ENCODE results near the gene FNDC3A.
A peak's percentile ranks its signal among the peaks of the same experiment; 100 is the strongest.

Gene FNDC3A

GRCh38 chr13:48983331-48983730 lies 7.6 kb downstream of the FNDC3A start:
- Histone ChIP-seq H3K36me3 (ENCODE audit: low read depth) (no peaks in the 10 kb centered on the region; the same call in 1 of the 2 replicates), H3K4me1 (ENCODE audit: insufficient read depth, poor library complexity, severe bottlenecking) (peaks cover 11% of the 10 kb centered on the region), H3K4me3 (ENCODE audit: severe bottlenecking) (no peak overlapping the region), H3K9me3 (ENCODE audit: severe bottlenecking) (no peaks in the 10 kb centered on the region), H3K27me3 (ENCODE audit: insufficient read depth, poor library complexity, severe bottlenecking) (no peaks in the 10 kb centered on the region), H3K27ac (ENCODE audit: poor library complexity, severe bottlenecking) (no peak overlapping the region)
- TF ChIP-seq, protein P1, sequence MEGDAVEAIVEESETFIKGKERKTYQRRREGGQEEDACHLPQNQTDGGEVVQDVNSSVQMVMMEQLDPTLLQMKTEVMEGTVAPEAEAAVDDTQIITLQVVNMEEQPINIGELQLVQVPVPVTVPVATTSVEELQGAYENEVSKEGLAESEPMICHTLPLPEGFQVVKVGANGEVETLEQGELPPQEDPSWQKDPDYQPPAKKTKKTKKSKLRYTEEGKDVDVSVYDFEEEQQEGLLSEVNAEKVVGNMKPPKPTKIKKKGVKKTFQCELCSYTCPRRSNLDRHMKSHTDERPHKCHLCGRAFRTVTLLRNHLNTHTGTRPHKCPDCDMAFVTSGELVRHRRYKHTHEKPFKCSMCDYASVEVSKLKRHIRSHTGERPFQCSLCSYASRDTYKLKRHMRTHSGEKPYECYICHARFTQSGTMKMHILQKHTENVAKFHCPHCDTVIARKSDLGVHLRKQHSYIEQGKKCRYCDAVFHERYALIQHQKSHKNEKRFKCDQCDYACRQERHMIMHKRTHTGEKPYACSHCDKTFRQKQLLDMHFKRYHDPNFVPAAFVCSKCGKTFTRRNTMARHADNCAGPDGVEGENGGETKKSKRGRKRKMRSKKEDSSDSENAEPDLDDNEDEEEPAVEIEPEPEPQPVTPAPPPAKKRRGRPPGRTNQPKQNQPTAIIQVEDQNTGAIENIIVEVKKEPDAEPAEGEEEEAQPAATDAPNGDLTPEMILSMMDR (IDR thresholded peaks at IDR 0.05; ENCODE audit: poor library complexity, severe bottlenecking) = no peak
- DNase-seq (ENCODE audit: low spot score) (no peak), ATAC-seq (ENCODE audit: low read depth) (no peak)

DNA sequence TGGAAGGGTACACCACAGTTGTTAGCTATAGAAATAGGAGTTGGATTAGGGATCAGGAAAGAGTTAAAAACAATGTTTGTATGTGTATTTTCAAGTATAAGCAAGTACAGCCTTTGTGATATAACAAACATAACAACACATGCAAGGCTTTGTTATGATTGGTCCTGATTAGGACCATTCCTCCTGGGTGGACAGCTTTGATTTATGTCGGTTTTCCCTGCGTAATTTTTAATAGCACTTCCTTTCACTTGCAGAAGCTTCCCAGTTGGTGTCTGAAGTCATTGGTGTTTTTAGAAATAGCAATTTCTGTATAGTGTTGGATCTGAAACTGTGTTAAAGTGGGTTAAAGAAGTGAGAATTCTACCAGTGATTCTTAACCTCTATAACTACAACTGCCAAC lies 10.0 kb downstream of the FNDC3A start:
- ATAC-seq (ENCODE audit: low read depth) = no peak
- no peak for DNase-seq (ENCODE audit: low spot score)
- H3K4me1 ChIP-seq (ENCODE audit: insufficient read depth, poor library complexity, severe bottlenecking) = no peaks in the 10 kb centered on the region
- TF ChIP-seq, protein P1 (IDR thresholded peaks at IDR 0.05; ENCODE audit: poor library complexity, severe bottlenecking) = no peak
- H3K36me3 ChIP-seq (ENCODE audit: low read depth) = no peaks in the 10 kb centered on the region; the same call in 1 of the 2 replicates
- no peak overlapping the region for H3K4me3 ChIP-seq (ENCODE audit: severe bottlenecking)
- peaks cover 1% of the 10 kb centered on the region for H3K9me3 ChIP-seq (ENCODE audit: severe bottlenecking)
- no peak overlapping the region for H3K27ac ChIP-seq (ENCODE audit: poor library complexity, severe bottlenecking)
- H3K27me3 ChIP-seq (ENCODE audit: insufficient read depth, poor library complexity, severe bottlenecking) = no peaks in the 10 kb centered on the region

- ATAC-seq (ENCODE audit: low read depth) (no peak), DNase-seq (ENCODE audit: low spot score) (no peak)
- peaks cover 7% of the 10 kb centered on the region for H3K9me3 ChIP-seq (ENCODE audit: severe bottlenecking)
- peaks cover 15% of the 10 kb centered on the region for H3K4me1 ChIP-seq (ENCODE audit: insufficient read depth, poor library complexity, severe bottlenecking)
- H3K36me3 ChIP-seq (ENCODE audit: low read depth) = peaks cover 12% of the 10 kb centered on the region
- no peak overlapping the region for H3K4me3 ChIP-seq (ENCODE audit: severe bottlenecking)
- TF ChIP-seq, protein P1 (IDR thresholded peaks at IDR 0.05; ENCODE audit: poor library complexity, severe bottlenecking) = no peak
- H3K27me3 ChIP-seq (ENCODE audit: insufficient read depth, poor library complexity, severe bottlenecking) = no peaks in the 10 kb centered on the region
- no peak overlapping the region for H3K27ac ChIP-seq (ENCODE audit: poor library complexity, severe bottlenecking)
Observed at GRCh38 chr13:48990900-48991299, 15.2 kb downstream of the FNDC3A start.

- no peak for ATAC-seq (ENCODE audit: low read depth)
- Histone ChIP-seq H3K4me3 (ENCODE audit: severe bottlenecking) (no peak overlapping the region), H3K27me3 (ENCODE audit: insufficient read depth, poor library complexity, severe bottlenecking) (no peaks in the 10 kb centered on the region), H3K36me3 (ENCODE audit: low read depth) (peaks cover 12% of the 10 kb centered on the region), H3K27ac (ENCODE audit: poor library complexity, severe bottlenecking) (no peak overlapping the region), H3K9me3 (ENCODE audit: severe bottlenecking) (peaks cover 7% of the 10 kb centered on the region), H3K4me1 (ENCODE audit: insufficient read depth, poor library complexity, severe bottlenecking) (peaks cover 15% of the 10 kb centered on the region)
- TF ChIP-seq, protein P1 (IDR thresholded peaks at IDR 0.05; ENCODE audit: poor library complexity, severe bottlenecking) = no peak
- no peak for DNase-seq (ENCODE audit: low spot score)
Observed at GRCh38 chr13:48993150-48993549, 17.4 kb downstream of the FNDC3A start.

- Histone ChIP-seq H3K9me3 (ENCODE audit: severe bottlenecking) (peaks cover 7% of the 10 kb centered on the region), H3K4me1 (ENCODE audit: insufficient read depth, poor library complexity, severe bottlenecking) (peaks cover 15% of the 10 kb centered on the region), H3K4me3 (ENCODE audit: severe bottlenecking) (no peak overlapping the region), H3K36me3 (ENCODE audit: low read depth) (peaks cover 12% of the 10 kb centered on the region), H3K27me3 (ENCODE audit: insufficient read depth, poor library complexity, severe bottlenecking) (no peaks in the 10 kb centered on the region), H3K27ac (ENCODE audit: poor library complexity, severe bottlenecking) (peak overlapping the region; percentile 13)
- DNase-seq (ENCODE audit: low spot score) (no peak), ATAC-seq (ENCODE audit: low read depth) (peak; percentile 61; the same call in 2 of the 3 replicates)
- TF ChIP-seq, protein P1 (IDR thresholded peaks at IDR 0.05; ENCODE audit: poor library complexity, severe bottlenecking) = no peak
Observed at GRCh38 chr13:48994706-48995105, 19.0 kb downstream of the FNDC3A start.

Data from RWPE2 (cell line).